ENCODE measurements around the gene MGAT3. TPM values are rescaled to one million over a fixed set of nuclear protein-coding genes. Genes with fewer than 3 reads are reported as not detected.

MGAT3 gene
- total and polyA plus RNA-seq, 2 donors (not counting 1 experiment from before 2014, with no cell fraction given): 11.1 to 27.8 TPM

- intact Hi-C loops (cut with micrococcal nuclease): no loop called here
- DNase-seq: no peak
- CTCF ChIA-PET: interaction anchor here (0.6 to 2.0 kb wide), 7 partner anchors 17 to 52 kb away, joined by 3 to 6 read pairs (median 4); no protein-coding TSS in a partner anchor
- Mint-ChIP-seq H3K4me1 (peaks cover 62% of the 10 kb centered on the region), H3K27ac (peak overlapping the region; percentile 72), H3K4me3 (no peak overlapping the region), H3K9me3 (ENCODE audit: insufficient read depth) (no peaks in the 10 kb centered on the region), H3K27me3 (no peaks in the 10 kb centered on the region)
- H3K9me3 ChIP-seq (ENCODE audit: control extremely low read depth in 1 of 3, control insufficient read depth in 2 of 3, insufficient read depth in 1 of 3, low read length in 2 of 3): peaks cover 0 to 6% (median 0%) of the 10 kb centered on the region in 3 donors
- H4K20me1 ChIP-seq (ENCODE audit: control insufficient read depth, insufficient read depth, low read length, poor library complexity, severe bottlenecking): no peaks in the 10 kb centered on the region
- no peak overlapping the region for H3K9ac ChIP-seq (ENCODE audit: low read length)
- peaks cover 7% of the 10 kb centered on the region for H3K79me2 ChIP-seq (ENCODE audit: control insufficient read depth, insufficient read depth, low read length)
- no peak overlapping the region for H3K4me3 ChIP-seq (ENCODE audit: control extremely low read depth in 1 of 5, extremely low read depth in 1 of 5, insufficient read depth in 1 of 5, low read depth in 2 of 5, low read length in 4 of 5)
- no peak overlapping the region for H3K4me2 ChIP-seq (replicated peaks; ENCODE audit: low read depth, low read length, poor library complexity, severe bottlenecking)
- TF ChIP-seq EZH2 (IDR thresholded peaks at IDR 0.05; ENCODE audit: borderline replicate concordance, insufficient read depth, low read depth, low read length, poor library complexity, severe bottlenecking): no peak
- TF ChIP-seq CTCF (IDR thresholded peaks at IDR 0.05): no peak
- 93% methylated on average over 6 of the region's 7 CpGs for WGBS (ENCODE audit: insufficient coverage)
- no peak overlapping the region for H2AFZ ChIP-seq (ENCODE audit: insufficient read depth, low read depth, low read length, poor library complexity, severe bottlenecking)
- peaks cover 0 to 3% (median 0%) of the 10 kb centered on the region in 4 experiments for H3K27me3 ChIP-seq (replicated peaks in 1 of 4; ENCODE audit: control extremely low read depth in 1 of 4, control insufficient read depth in 3 of 4, insufficient read depth in 4 of 4, low read length in 3 of 4)
- no peak for ATAC-seq (ENCODE audit: low read depth)
- H3K36me3 ChIP-seq (replicated peaks in 1 of 2; ENCODE audit: control extremely low read depth in 1 of 2, control insufficient read depth in 1 of 2, extremely low read depth in 1 of 2, insufficient read depth in 2 of 2, low read length in 1 of 2): no peaks in the 10 kb centered on the region
- POLR2A ChIA-PET: interaction anchor here (1.4 kb wide), 1 partner anchor 14 kb away, joined by 3 read pairs; no protein-coding TSS in a partner anchor
- peaks cover 56 to 66% of the 10 kb centered on the region in 2 donors for H3K4me1 ChIP-seq (ENCODE audit: control insufficient read depth in 2 of 2, insufficient read depth in 2 of 2, low read length in 2 of 2)
- H3K27ac ChIP-seq (ENCODE audit: low read length in 2 of 2): no peak overlapping the region
These were observed 12.5 kb upstream of the MGAT3 start for GRCh38 chr22:39444247-39444800.

GRCh38 chr22:39444937-39445465 lies 11.8 kb upstream of the MGAT3 start:
- Mint-ChIP-seq H3K4me1 (peaks cover 67% of the 10 kb centered on the region), H3K27ac (peak overlapping the region; percentile 72), H3K27me3 (no peaks in the 10 kb centered on the region), H3K9me3 (ENCODE audit: insufficient read depth) (no peaks in the 10 kb centered on the region), H3K4me3 (no peak overlapping the region)
- no peak overlapping the region for H3K4me3 ChIP-seq (ENCODE audit: control extremely low read depth in 1 of 5, extremely low read depth in 1 of 5, insufficient read depth in 1 of 5, low read depth in 2 of 5, low read length in 4 of 5)
- intact Hi-C loops (cut with micrococcal nuclease): loop anchor here (5.0 kb wide), 1 partner anchor 58 kb away; no protein-coding TSS in a partner anchor
- no peaks in the 10 kb centered on the region for H3K36me3 ChIP-seq (replicated peaks in 1 of 2; ENCODE audit: control extremely low read depth in 1 of 2, control insufficient read depth in 1 of 2, extremely low read depth in 1 of 2, insufficient read depth in 2 of 2, low read length in 1 of 2)
- peak overlapping the region; percentile 71 for H3K4me2 ChIP-seq (replicated peaks; ENCODE audit: low read depth, low read length, poor library complexity, severe bottlenecking)
- no peak overlapping the region for H3K27ac ChIP-seq (ENCODE audit: low read length in 2 of 2)
- ChIA-PET CTCF (interaction anchor here (0.6 to 3.5 kb wide), 7 partner anchors 9 to 82 kb away, joined by 3 to 18 read pairs (median 5); no protein-coding TSS in a partner anchor), POLR2A (interaction anchor here (1.4 kb wide), 1 partner anchor 13 kb away, joined by 3 read pairs; no protein-coding TSS in a partner anchor)
- DNase-seq (no peak), ATAC-seq (ENCODE audit: low read depth) (no peak)
- H4K20me1 ChIP-seq (ENCODE audit: control insufficient read depth, insufficient read depth, low read length, poor library complexity, severe bottlenecking): no peaks in the 10 kb centered on the region
- peaks cover 59 to 69% of the 10 kb centered on the region in 2 donors for H3K4me1 ChIP-seq (ENCODE audit: control insufficient read depth in 2 of 2, insufficient read depth in 2 of 2, low read length in 2 of 2)
- peaks cover 7% of the 10 kb centered on the region for H3K79me2 ChIP-seq (ENCODE audit: control insufficient read depth, insufficient read depth, low read length)
- peaks cover 0 to 6% (median 0%) of the 10 kb centered on the region in 3 donors for H3K9me3 ChIP-seq (ENCODE audit: control extremely low read depth in 1 of 3, control insufficient read depth in 2 of 3, insufficient read depth in 1 of 3, low read length in 2 of 3)
- H3K27me3 ChIP-seq (replicated peaks in 1 of 4; ENCODE audit: control extremely low read depth in 1 of 4, control insufficient read depth in 3 of 4, insufficient read depth in 4 of 4, low read length in 3 of 4): peaks cover 0 to 3% (median 0%) of the 10 kb centered on the region in 4 experiments
- TF ChIP-seq EZH2 (IDR thresholded peaks at IDR 0.05; ENCODE audit: borderline replicate concordance, insufficient read depth, low read depth, low read length, poor library complexity, severe bottlenecking): no peak
- TF ChIP-seq CTCF (IDR thresholded peaks at IDR 0.05): no peak
- no peak overlapping the region for H2AFZ ChIP-seq (ENCODE audit: insufficient read depth, low read depth, low read length, poor library complexity, severe bottlenecking)
- H3K9ac ChIP-seq (ENCODE audit: low read length): no peak overlapping the region
- 91% methylated on average over 11 of the region's 11 CpGs for WGBS (ENCODE audit: insufficient coverage)
